ENCODE data around the gene NOBOX. TPM values are rescaled to one million over a fixed set of nuclear protein-coding genes. Genes with fewer than 3 reads are reported as not detected.
A peak's percentile ranks its signal among the peaks of the same experiment; 100 is the strongest.

NOBOX gene
- total and polyA plus RNA-seq, 2 experiments from 2014 or later = not detected

DNA sequence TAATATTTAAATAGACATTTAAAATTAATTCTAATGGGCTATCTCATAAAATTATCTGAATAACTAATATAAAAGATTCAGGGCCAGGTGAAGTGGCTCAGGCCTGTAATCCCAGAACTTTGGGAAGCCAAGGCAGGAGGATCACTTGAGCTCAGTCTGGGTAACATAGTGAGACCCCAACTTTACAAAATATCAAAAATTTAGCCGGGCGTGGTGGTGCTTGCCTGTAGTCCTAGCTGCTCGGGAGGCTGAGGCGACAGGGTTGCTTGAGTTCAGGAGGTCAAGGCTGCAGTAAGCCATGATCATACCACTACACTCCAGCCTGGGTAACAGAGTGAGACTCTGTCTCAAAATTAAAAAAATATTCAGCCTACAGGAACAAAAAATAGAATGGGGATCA is 12.5 kb downstream of the NOBOX start (continued):
- TF ChIP-seq ZNF331 (CRISPR knock-in tag; IDR thresholded peaks at IDR 0.05; ENCODE audit: low read depth) = no peak
- TF ChIP-seq, protein P1, sequence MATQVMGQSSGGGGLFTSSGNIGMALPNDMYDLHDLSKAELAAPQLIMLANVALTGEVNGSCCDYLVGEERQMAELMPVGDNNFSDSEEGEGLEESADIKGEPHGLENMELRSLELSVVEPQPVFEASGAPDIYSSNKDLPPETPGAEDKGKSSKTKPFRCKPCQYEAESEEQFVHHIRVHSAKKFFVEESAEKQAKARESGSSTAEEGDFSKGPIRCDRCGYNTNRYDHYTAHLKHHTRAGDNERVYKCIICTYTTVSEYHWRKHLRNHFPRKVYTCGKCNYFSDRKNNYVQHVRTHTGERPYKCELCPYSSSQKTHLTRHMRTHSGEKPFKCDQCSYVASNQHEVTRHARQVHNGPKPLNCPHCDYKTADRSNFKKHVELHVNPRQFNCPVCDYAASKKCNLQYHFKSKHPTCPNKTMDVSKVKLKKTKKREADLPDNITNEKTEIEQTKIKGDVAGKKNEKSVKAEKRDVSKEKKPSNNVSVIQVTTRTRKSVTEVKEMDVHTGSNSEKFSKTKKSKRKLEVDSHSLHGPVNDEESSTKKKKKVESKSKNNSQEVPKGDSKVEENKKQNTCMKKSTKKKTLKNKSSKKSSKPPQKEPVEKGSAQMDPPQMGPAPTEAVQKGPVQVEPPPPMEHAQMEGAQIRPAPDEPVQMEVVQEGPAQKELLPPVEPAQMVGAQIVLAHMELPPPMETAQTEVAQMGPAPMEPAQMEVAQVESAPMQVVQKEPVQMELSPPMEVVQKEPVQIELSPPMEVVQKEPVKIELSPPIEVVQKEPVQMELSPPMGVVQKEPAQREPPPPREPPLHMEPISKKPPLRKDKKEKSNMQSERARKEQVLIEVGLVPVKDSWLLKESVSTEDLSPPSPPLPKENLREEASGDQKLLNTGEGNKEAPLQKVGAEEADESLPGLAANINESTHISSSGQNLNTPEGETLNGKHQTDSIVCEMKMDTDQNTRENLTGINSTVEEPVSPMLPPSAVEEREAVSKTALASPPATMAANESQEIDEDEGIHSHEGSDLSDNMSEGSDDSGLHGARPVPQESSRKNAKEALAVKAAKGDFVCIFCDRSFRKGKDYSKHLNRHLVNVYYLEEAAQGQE (IDR thresholded peaks at IDR 0.05; ENCODE audit: unreplicated experiment) = no peak
- no peak for TF ChIP-seq STAT1 (IDR thresholded peaks at IDR 0.05; ENCODE audit: unreplicated experiment)

DNA sequence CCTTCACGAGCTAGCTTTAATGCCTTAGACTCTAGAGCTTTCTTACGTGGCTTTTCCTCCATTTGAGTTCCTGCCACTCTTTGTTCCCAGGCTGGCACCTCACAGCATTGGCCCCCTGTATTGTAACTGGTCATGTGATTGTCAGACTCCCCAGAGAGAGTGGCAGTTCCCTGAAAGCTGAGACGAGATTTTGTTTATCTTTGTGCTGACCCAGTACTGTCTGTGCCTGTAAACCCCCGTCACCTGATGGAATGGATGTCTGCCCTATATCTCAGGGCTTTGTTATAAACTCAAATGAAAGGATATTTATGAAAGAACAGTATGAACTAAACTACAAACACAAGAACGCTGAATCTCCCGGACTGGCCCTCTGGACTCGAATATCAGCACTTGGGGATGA is 13.0 kb downstream of the NOBOX start:
- Mint-ChIP-seq H3K27ac (peak overlapping the region; percentile 7), H3K27me3 (ENCODE audit: insufficient read depth, low read depth, poor library complexity) (peaks cover 10% of the 10 kb centered on the region), H3K4me3 (no peak overlapping the region), H3K9me3 (peaks cover under 1% of the 10 kb centered on the region; the same call in 2 of the 3 replicates), H3K4me1 (peaks cover 24% of the 10 kb centered on the region), H3K36me3 (ENCODE audit: low read depth) (no peaks in the 10 kb centered on the region)
- Histone ChIP-seq H2AFZ (no peak overlapping the region), H3K27me3 (ENCODE audit: insufficient read depth) (no peaks in the 10 kb centered on the region), H3F3A (replicated peaks; ENCODE audit: low read depth) (no peaks in the 10 kb centered on the region), H3K36me3 (ENCODE audit: insufficient read depth) (no peaks in the 10 kb centered on the region), H3K4me2 (no peak overlapping the region), H3K9me2 (ENCODE audit: insufficient read depth) (no peaks in the 10 kb centered on the region), H3K27ac (ENCODE audit: low read depth) (no peak overlapping the region; the same call in 1 of the 2 replicates), H3K4me1 (ENCODE audit: insufficient read depth) (peaks cover 7% of the 10 kb centered on the region; the same call in 1 of the 2 replicates), H3K4me3 (no peak overlapping the region), H4K20me1 (replicated peaks; ENCODE audit: insufficient read depth) (no peaks in the 10 kb centered on the region), H3K79me2 (replicated peaks; ENCODE audit: insufficient read depth) (no peaks in the 10 kb centered on the region)
- ATAC-seq (no peak), DNase-seq (ENCODE audit: low spot score) (no peak)
- TF ChIP-seq, protein P2, sequence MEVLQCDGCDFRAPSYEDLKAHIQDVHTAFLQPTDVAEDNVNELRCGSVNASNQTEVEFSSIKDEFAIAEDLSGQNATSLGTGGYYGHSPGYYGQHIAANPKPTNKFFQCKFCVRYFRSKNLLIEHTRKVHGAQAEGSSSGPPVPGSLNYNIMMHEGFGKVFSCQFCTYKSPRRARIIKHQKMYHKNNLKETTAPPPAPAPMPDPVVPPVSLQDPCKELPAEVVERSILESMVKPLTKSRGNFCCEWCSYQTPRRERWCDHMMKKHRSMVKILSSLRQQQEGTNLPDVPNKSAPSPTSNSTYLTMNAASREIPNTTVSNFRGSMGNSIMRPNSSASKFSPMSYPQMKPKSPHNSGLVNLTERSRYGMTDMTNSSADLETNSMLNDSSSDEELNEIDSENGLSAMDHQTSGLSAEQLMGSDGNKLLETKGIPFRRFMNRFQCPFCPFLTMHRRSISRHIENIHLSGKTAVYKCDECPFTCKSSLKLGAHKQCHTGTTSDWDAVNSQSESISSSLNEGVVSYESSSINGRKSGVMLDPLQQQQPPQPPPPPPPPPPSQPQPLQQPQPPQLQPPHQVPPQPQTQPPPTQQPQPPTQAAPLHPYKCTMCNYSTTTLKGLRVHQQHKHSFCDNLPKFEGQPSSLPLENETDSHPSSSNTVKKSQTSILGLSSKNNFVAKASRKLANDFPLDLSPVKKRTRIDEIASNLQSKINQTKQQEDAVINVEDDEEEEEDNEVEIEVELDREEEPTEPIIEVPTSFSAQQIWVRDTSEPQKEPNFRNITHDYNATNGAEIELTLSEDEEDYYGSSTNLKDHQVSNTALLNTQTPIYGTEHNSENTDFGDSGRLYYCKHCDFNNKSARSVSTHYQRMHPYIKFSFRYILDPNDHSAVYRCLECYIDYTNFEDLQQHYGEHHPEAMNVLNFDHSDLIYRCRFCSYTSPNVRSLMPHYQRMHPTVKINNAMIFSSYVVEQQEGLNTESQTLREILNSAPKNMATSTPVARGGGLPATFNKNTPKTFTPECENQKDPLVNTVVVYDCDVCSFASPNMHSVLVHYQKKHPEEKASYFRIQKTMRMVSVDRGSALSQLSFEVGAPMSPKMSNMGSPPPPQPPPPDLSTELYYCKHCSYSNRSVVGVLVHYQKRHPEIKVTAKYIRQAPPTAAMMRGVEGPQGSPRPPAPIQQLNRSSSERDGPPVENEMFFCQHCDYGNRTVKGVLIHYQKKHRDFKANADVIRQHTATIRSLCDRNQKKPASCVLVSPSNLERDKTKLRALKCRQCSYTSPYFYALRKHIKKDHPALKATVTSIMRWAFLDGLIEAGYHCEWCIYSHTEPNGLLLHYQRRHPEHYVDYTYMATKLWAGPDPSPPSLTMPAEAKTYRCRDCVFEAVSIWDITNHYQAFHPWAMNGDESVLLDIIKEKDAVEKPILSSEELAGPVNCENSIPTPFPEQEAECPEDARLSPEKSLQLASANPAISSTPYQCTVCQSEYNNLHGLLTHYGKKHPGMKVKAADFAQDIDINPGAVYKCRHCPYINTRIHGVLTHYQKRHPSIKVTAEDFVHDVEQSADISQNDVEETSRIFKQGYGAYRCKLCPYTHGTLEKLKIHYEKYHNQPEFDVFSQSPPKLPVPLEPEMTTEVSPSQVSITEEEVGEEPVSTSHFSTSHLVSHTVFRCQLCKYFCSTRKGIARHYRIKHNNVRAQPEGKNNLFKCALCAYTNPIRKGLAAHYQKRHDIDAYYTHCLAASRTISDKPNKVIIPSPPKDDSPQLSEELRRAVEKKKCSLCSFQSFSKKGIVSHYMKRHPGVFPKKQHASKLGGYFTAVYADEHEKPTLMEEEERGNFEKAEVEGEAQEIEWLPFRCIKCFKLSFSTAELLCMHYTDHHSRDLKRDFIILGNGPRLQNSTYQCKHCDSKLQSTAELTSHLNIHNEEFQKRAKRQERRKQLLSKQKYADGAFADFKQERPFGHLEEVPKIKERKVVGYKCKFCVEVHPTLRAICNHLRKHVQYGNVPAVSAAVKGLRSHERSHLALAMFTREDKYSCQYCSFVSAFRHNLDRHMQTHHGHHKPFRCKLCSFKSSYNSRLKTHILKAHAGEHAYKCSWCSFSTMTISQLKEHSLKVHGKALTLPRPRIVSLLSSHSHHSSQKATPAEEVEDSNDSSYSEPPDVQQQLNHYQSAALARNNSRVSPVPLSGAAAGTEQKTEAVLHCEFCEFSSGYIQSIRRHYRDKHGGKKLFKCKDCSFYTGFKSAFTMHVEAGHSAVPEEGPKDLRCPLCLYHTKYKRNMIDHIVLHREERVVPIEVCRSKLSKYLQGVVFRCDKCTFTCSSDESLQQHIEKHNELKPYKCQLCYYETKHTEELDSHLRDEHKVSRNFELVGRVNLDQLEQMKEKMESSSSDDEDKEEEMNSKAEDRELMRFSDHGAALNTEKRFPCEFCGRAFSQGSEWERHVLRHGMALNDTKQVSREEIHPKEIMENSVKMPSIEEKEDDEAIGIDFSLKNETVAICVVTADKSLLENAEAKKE (CRISPR knock-in tag; IDR thresholded peaks at IDR 0.05) = no peak
- no peak for TF ChIP-seq POLR2AphosphoS5 (IDR thresholded peaks at IDR 0.05; ENCODE audit: low read depth)
- TF ChIP-seq, protein P3, sequence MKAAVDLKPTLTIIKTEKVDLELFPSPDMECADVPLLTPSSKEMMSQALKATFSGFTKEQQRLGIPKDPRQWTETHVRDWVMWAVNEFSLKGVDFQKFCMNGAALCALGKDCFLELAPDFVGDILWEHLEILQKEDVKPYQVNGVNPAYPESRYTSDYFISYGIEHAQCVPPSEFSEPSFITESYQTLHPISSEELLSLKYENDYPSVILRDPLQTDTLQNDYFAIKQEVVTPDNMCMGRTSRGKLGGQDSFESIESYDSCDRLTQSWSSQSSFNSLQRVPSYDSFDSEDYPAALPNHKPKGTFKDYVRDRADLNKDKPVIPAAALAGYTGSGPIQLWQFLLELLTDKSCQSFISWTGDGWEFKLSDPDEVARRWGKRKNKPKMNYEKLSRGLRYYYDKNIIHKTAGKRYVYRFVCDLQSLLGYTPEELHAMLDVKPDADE (IDR thresholded peaks at IDR 0.05) = no peak
- no peak for TF ChIP-seq STAT1 (IDR thresholded peaks at IDR 0.05; ENCODE audit: unreplicated experiment)
- TF ChIP-seq, protein P1 (IDR thresholded peaks at IDR 0.05; ENCODE audit: unreplicated experiment) = no peak
- no peak for TF ChIP-seq NANOG (IDR thresholded peaks at IDR 0.05; ENCODE audit: borderline replicate concordance)
- TF ChIP-seq ZNF331 (CRISPR knock-in tag; IDR thresholded peaks at IDR 0.05; ENCODE audit: low read depth) = no peak
- no peak for TF ChIP-seq EZH2 (IDR thresholded peaks at IDR 0.05; ENCODE audit: low read depth, unreplicated experiment)

Data from GM23338 (cell line).